Stimulated activated CD8-positive, alpha-beta memory T cell treated with anti-CD3 and anti-CD28 coated beads, Interleukin-7, amount 100 ng/mL, for 24 hours (primary cell): Measurements from ENCODE around the gene ZNF830.
"Not testable (repeated sequence)": the region's sequence is repeated elsewhere in the genome, so short reads cannot be mapped to it uniquely, and the experiment has no call there.

Experiments used
- DNase-seq: peaks from one replicate; pipeline ENCODE4 v3.0.0-alpha.2; 2020; ENCODE audit warnings: low read depth

ZNF830 gene

GRCh38 chr17:34991606-34992005 lies 30.3 kb downstream of the ZNF830 start:
- no peak for DNase-seq

- no peak for DNase-seq
These were observed 31.7 kb downstream of the ZNF830 start for GRCh38 chr17:34993031-34993430.

GRCh38 chr17:34996422-34997285 lies 35.3 kb downstream of the ZNF830 start:
- no peak for DNase-seq

- DNase-seq: no peak
These were observed 36.1 kb downstream of the ZNF830 start for GRCh38 chr17:34997355-34997862.

GRCh38 chr17:34998205-34998604 lies 36.9 kb downstream of the ZNF830 start:
- peak; percentile 52 for DNase-seq

GRCh38 chr17:34999456-34999855 lies 38.1 kb downstream of the ZNF830 start:
- no peak for DNase-seq

GRCh38 chr17:35000965-35001364 lies 39.6 kb downstream of the ZNF830 start:
- DNase-seq: not testable (repeated sequence)

- no peak for DNase-seq
These were observed 40.2 kb downstream of the ZNF830 start for GRCh38 chr17:35001549-35001948.

GRCh38 chr17:35002876-35003551 lies 41.7 kb downstream of the ZNF830 start:
- DNase-seq: no peak

GRCh38 chr17:35003778-35004177 lies 42.4 kb downstream of the ZNF830 start:
- DNase-seq: no peak

- DNase-seq: no peak
These were observed 45.0 kb downstream of the ZNF830 start for GRCh38 chr17:35006345-35006744.

GRCh38 chr17:35006961-35007360 lies 45.6 kb downstream of the ZNF830 start:
- no peak for DNase-seq

- DNase-seq: no peak
These were observed 48.8 kb downstream of the ZNF830 start for GRCh38 chr17:35010093-35010492.

GRCh38 chr17:35011671-35012216 lies 50.4 kb downstream of the ZNF830 start:
- DNase-seq: no peak
